Measurements from ENCODE around the gene TMEM41A.
"Not testable (repeated sequence)": the region's sequence is repeated elsewhere in the genome, so short reads cannot be mapped to it uniquely, and the experiment has no call there.

Gene TMEM41A

DNA sequence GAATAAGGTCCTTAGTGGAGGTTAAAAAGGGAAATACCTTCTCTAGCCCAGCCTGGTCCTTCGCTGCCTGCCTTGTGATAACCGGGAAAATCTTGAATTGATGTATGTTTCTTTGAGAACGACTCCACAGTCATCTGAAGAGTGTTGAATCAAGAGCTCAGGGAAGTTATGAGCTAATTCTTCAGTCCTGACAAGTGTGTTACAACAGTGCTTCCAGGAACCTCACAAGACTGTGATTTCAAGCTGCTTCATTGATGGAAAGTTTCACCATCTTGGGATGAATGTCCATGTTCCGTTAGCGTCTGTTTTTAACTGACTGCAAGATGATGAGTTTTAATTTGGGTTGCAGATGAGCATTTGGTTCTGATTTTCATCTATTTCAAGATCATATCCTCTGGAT, 12.4 kb downstream of the TMEM41A start:
- DNase-seq: no peak

DNA sequence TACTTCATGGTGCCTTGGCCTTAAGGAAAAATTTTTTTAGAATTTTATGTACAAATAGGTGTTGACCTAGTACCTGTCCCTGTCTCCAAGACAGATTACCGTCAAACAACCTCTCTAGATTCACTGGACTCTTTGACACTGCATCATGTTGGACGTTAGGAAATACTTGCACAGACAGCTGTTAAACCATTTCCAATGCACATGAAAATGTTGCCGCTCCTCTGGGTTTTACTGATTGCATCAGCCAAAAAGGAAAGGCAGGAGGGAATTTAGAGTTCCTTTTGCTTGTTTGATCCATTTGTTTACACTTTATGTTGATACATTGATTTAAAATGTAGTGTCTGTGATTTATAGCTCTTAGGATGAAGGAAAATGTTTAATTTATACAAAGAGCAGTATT, 14.5 kb downstream of the TMEM41A start:
- no peak for DNase-seq

DNA sequence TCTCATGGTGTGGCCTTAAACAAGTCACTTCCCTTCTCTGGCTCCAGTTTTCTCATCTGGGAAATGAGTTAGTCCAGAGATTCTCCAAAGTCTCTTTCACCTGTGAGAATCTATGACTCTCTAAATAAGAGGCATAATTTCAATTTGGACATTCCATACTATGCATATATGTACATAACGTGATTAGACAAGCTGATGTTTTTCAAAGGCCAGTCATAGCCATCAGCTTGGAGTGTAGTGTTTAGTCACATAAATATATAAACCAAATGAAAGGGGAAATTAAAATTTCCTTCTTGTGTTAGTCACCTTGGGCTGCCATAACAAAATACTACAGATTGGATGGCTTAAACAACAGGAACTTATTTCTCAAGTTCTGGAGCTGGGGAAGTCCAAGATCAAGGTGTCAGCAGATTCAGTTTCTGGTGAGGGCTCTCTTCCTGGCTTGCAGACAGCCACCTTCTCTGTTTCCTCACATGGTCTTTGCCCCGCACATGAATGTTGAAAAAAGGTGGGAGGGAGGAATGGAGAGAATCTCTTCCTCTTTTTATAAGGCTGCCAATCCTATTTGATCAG, 19.4 kb downstream of the TMEM41A start:
- no peak for DNase-seq

DNA sequence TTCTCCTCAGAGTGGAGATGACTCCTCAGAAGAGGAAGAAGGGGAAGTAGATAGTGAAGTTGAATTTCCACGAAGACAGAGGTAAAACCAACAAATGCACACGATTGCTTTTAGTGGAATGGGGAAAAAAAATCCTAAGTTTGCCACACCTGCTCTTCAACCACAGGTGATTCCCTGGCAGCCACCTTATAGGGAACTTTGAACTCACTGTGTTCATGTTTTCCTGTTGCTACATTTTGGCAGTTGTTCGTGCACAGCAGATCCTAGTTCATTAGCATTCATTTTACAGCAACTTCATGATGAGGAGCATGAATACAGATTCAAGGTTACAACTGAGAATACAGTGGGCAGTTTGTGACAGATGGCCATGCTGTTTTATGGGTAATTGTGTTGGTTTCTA, 21.5 kb downstream of the TMEM41A start:
- DNase-seq: no peak

DNA sequence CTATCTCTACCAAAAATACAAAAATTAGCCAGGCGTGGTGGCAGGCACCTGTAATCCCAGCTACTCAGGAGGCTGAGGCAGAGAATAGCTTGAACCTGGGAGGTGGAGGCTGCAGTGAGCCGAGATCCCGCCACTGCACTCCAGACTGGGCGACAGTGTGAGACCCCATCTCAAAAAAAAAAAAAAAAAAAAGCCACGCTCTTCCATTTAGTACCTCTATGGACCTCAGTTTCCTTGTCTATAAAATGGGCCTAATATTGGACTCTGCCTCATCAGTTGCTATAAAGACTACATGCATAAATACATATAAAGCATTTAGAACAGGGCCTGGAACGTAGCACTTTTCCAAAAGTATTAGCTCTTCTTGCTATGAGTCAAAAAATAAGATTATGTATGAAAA, 23.9 kb downstream of the TMEM41A start:
- not testable (repeated sequence) for DNase-seq

DNA sequence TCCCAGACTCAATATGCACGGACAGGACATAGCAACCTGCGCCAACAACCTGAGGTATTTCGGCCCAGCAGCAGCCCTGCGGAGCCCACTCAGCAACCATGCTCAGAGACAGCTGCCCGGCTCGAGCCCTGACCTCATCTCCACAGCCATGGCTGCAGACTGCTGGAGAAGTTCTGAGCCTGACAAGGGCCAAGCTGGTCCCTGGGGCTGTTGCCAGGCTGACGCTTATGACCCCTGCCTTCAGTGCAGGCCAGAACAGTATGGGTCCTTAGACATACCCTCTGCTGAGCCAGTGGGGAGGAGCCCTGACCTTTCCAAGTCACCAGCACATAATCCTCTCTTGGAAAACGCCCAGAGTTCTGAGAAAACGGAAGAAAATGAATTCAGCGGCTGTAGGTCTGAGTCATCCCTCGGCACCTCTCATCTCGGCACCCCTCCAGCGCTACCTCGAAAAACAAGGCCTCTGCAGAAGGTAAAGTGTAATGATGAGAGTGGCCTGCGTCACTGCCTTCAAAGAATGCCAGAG, 25.5 kb downstream of the TMEM41A start:
- DNase-seq: no peak

DNA sequence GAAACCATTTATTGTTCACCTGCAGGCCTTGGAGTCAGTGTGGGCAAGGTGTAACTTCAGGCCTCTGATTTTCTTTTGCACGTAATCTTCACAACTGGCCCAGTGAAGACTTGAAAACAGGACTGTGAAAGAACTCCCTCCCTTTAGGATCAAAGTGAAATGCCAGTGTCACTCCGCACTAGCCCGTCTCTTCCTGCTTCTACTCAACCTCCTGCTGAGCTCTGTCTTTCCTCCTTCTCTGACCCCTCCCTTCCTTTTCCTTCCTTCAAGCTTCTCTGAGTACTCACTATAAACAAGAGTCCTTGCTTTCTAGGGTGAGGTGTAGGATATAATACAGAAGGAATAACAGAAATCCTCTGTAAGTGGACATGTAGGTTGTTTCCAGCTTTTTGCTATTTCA, 28.5 kb downstream of the TMEM41A start:
- no peak for DNase-seq

DNA sequence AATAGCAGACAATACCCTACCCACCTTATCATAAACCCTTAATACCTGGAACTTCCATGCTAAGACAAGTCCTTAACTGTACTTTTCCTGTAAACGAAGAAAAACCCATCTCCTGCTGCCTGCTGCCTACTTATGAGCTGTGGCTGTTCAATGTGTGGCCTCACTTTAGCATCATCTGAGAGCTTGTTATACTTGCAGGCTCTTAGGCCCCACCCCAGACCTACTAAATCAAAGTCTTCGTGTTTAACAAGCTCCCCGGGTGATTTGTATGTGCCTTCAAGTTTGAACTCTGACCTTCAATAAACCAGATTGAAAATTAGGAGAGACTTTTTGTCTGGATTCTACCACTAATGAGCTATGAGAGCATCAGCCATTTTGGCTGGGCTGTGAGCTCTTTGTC, 29.3 kb downstream of the TMEM41A start:
- DNase-seq: no peak

DNA sequence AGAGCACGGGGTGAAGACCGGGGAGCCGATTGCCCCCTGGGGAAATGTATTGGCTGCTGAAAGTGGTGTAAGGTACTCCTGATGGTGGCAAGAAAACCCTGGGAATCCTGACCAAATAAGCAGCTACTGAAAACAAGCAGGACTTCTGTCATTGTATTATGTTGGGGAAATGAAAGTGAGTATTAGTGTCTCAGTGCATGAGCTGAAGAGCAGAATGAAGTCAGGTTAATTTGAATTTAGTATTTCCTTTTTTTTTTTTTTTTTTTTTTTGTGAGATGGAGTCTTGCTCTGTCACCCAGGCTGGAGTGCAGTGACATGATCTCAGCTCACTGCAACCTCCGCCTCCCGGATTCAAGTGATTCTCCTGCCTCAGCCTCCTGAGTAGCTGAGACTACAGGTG, 32.7 kb downstream of the TMEM41A start:
- DNase-seq: not testable (repeated sequence)

DNA sequence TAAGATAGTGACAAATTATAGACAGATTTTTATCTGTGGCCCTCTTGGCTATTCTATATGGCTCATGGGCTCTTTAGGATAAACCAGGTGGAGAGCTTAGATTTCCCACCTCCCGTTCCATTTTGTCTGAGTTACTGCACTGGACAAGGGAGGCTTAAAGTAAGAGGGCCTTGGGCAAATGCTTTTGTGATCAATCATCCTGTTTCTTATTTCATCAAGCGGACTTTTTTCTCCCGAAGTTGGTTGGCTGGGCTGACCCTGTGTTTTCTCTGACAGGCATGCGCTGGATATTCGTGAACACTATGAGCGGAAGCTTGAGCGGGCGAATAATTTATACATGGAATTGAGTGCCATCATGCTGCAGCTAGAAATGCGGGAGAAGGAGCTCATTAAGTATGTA, 33.4 kb downstream of the TMEM41A start:
- no peak for DNase-seq

DNA sequence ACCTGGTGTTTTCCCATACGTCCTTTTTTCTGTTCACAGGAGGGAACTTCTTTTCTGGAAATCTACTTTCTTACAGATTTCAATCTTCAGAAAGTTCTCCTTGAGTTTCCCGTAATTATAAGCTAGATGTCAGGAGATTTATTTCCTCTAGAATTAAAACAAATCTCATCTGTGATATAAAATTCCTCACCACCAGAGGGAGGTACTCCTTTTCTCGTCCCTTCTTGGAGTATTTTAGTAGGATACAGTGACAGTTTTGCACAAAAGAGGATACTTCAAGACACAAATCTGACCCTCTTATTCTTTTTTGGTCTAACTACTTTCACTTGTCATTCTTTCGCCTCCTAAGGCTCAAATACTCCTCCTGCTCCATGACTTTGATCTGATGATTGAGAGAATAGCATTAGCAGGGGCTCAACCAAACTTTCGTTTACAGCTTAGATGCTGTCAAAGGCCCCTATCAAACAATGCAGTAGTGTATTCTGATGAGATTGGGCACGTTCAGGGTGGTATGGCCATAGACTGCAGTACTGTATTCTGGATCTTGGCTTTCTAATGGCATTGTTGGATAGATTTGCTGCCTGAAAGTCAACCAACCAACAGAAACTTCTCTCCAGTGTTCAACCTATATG, 38.0 kb downstream of the TMEM41A start:
- no peak for DNase-seq

DNA sequence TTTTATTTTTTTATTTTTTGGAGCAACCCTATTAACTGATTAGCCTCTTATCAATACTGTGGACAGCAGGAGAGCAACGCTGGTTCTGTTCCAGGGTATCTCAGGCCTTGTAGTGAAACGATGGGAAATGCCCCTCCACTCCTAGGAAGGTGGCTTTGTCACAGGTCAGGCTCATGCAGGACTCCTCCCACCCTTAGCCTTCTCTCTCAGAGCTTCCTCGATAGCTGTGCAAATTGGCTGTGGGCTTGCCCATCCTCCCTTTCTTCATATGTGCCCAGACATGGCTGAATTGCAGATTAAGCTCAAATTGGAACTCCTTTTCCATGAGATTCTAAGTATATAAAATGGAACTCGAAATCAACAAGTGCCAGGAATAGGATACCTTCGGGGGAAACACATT, 38.5 kb downstream of the TMEM41A start:
- no peak for DNase-seq

DNA sequence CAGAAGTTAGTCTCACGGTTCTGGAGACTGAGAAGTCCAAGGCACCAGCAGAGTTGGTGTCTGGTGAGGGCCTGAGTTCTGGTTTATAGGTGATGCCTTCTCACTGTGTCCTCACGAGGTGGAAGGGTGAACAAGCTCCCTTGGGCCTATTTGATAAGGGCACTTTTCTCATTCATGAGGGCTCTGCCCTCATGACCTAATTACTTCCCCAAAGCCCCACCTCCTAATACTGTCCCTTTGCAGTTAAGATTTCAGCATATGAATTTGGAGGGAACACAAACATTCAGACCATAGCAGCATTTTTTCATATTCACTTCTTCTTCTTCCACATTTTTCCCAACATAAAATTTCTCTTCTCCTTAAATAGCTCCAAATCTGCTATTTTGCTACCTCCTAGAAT, 41.5 kb downstream of the TMEM41A start:
- DNase-seq: no peak

DNA sequence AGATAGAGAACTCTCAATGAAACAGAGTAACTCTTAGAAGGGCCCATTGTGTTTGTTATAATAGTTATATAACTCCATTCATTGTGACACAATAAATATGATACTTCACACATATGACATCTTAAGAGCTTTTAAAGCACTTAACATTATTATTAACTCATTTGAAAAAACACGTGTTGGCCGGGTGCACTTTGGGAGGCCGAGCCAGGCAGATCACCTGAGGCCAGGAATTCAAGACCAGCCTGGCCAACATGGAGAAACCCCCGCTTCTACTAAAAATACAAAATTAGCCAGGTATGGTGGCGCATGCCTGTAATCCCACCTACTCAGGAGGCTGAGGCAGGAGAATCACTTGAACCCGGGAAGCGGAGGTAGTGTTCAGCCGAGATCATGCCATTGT, 47.4 kb downstream of the TMEM41A start:
- DNase-seq: not testable (repeated sequence)

DNA sequence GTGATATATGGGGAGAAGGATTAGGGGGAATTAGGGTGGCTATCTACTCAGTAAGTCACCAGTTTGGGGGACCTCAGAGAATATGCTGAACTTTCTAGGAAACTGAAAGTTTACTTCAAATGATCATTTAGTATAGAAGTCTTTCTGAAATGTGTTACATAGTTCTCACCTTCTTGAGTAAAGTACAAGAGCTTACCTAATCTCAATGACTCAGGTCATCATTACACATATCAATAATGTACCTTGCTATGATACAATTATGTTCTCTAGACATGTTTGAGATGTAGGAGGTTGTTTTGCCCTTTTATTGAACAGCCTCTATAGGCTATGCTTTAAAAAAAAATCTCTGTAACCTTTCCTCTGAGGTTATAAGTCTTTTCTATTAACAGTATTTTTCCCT, 50.7 kb downstream of the TMEM41A start:
- DNase-seq: no peak

DNA sequence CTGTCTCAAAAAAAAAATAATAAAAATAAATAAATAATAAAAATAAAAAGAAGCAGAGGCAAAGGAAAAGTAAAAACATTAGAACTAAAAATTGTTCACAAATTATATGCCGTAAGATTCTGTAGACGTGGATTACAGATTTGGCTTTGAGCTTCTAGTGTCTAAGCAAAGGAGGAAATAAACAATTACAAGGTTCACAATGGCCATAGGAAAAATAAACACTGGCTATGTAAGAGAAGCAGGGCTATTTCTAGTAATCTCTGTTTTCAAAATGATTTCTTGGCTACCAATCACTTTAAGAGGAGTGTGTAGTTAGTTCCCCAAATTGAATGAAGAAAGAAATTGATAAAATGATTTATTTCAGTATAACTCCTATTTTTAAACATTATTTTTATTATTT, 54.5 kb downstream of the TMEM41A start:
- DNase-seq: no peak

DNA sequence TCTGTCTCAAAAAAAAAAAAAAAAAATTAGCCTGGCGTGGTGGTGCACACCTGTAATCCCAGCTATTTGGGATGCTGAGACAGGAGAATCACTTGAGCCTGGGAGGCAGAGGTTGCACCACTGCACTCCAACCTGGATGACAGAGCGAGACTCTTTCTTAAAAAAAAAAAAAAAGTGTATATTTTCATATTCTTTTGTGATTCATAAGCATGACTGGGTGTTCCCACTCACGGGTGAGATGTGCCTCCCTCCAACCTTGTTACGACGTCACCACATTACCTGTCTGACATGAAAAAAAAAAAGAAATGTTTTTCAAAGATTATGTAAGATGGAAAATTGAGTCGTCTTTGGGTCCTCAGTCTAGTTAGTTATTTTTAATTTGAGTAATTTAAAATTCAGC, 56.8 kb downstream of the TMEM41A start:
- DNase-seq: no peak

DNA sequence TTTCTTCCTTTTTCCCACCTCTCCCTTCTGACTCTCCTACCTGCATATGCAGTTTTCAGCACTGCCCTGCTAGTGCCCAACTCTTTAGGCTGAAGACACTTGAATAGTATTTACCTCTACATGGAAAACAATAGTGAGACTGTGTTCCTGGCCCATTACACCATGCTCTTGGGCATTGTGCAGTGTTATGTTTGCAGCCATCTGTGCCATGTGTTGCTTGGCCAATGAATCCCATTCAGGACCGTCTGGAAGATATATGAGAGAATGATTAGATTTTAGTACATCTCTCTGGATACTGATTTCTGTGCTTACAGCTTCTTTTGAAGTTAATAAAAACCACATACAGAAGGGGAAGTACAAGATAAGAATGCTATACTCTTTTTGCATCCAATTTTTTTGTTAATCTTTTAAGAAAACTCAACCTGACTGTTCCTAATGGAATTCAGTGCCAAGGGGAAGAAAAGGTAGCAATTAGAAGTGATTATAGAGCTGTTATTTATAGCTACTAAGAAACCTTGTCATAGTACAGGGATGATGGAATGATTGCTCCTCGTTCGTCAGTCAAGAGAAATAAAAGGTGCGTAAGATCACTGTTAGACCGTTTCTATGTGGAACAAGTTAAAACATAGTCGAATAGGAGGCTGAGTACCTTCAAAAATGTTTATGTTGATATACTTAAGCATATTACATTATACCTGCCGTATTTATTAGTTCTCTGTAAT, 58.9 kb downstream of the TMEM41A start:
- no peak for DNase-seq
